ENCODE results near the gene GLIS1. TPM values are rescaled to one million over a fixed set of nuclear protein-coding genes. Genes with fewer than 3 reads are reported as not detected.

The GLIS1 gene
- total and polyA plus RNA-seq, 10 of the 15 experiments (the other 5 are each of a cell fraction or from before 2014, with no cell fraction given) = not detected

- TF ChIP-seq, protein P1, sequence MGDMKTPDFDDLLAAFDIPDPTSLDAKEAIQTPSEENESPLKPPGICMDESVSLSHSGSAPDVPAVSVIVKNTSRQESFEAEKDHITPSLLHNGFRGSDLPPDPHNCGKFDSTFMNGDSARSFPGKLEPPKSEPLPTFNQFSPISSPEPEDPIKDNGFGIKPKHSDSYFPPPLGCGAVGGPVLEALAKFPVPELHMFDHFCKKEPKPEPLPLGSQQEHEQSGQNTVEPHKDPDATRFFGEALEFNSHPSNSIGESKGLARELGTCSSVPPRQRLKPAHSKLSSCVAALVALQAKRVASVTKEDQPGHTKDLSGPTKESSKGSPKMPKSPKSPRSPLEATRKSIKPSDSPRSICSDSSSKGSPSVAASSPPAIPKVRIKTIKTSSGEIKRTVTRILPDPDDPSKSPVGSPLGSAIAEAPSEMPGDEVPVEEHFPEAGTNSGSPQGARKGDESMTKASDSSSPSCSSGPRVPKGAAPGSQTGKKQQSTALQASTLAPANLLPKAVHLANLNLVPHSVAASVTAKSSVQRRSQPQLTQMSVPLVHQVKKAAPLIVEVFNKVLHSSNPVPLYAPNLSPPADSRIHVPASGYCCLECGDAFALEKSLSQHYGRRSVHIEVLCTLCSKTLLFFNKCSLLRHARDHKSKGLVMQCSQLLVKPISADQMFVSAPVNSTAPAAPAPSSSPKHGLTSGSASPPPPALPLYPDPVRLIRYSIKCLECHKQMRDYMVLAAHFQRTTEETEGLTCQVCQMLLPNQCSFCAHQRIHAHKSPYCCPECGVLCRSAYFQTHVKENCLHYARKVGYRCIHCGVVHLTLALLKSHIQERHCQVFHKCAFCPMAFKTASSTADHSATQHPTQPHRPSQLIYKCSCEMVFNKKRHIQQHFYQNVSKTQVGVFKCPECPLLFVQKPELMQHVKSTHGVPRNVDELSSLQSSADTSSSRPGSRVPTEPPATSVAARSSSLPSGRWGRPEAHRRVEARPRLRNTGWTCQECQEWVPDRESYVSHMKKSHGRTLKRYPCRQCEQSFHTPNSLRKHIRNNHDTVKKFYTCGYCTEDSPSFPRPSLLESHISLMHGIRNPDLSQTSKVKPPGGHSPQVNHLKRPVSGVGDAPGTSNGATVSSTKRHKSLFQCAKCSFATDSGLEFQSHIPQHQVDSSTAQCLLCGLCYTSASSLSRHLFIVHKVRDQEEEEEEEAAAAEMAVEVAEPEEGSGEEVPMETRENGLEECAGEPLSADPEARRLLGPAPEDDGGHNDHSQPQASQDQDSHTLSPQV (IDR thresholded peaks at IDR 0.05) = no peak
- TF ChIP-seq SMAD1 (IDR thresholded peaks at IDR 0.05; ENCODE audit: low read depth, partially characterized antibody) (no peak), MYB (IDR thresholded peaks at IDR 0.05; ENCODE audit: borderline replicate concordance, low read depth, low read length) (no peak), SIN3A (IDR thresholded peaks at IDR 0.05; ENCODE audit: low read depth, low read length) (no peak), GABPA (IDR thresholded peaks at IDR 0.05; ENCODE audit: low read depth) (no peak)
- TF ChIP-seq, protein P2, sequence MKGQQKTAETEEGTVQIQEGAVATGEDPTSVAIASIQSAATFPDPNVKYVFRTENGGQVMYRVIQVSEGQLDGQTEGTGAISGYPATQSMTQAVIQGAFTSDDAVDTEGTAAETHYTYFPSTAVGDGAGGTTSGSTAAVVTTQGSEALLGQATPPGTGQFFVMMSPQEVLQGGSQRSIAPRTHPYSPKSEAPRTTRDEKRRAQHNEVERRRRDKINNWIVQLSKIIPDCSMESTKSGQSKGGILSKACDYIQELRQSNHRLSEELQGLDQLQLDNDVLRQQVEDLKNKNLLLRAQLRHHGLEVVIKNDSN (IDR thresholded peaks at IDR 0.05; ENCODE audit: borderline replicate concordance, extremely low read length, insufficient read depth, low read depth, low read length) = no peak
Observed at GRCh38 chr1:53574621-53575020, 164.3 kb downstream of the GLIS1 start (continued).

- H3K9me3 ChIP-seq (replicated peaks; ENCODE audit: control insufficient read depth, insufficient read depth, low read length) = no peaks in the 10 kb centered on the region
- no peak overlapping the region for H3K4me3 ChIP-seq
- no peak for TF ChIP-seq IKZF2 (IDR thresholded peaks at IDR 0.05)
- no peak for TF ChIP-seq SREBF2 (IDR thresholded peaks at IDR 0.05; ENCODE audit: low read length)
- no peak for TF ChIP-seq GABPA (IDR thresholded peaks at IDR 0.05; ENCODE audit: low read depth)
- no peak for TF ChIP-seq ATF2 (IDR thresholded peaks at IDR 0.05; ENCODE audit: low read length)
- TF ChIP-seq PBX3 (IDR thresholded peaks at IDR 0.05; ENCODE audit: insufficient replicate concordance, low read depth, low read length) = no peak
- TF ChIP-seq, protein P3, sequence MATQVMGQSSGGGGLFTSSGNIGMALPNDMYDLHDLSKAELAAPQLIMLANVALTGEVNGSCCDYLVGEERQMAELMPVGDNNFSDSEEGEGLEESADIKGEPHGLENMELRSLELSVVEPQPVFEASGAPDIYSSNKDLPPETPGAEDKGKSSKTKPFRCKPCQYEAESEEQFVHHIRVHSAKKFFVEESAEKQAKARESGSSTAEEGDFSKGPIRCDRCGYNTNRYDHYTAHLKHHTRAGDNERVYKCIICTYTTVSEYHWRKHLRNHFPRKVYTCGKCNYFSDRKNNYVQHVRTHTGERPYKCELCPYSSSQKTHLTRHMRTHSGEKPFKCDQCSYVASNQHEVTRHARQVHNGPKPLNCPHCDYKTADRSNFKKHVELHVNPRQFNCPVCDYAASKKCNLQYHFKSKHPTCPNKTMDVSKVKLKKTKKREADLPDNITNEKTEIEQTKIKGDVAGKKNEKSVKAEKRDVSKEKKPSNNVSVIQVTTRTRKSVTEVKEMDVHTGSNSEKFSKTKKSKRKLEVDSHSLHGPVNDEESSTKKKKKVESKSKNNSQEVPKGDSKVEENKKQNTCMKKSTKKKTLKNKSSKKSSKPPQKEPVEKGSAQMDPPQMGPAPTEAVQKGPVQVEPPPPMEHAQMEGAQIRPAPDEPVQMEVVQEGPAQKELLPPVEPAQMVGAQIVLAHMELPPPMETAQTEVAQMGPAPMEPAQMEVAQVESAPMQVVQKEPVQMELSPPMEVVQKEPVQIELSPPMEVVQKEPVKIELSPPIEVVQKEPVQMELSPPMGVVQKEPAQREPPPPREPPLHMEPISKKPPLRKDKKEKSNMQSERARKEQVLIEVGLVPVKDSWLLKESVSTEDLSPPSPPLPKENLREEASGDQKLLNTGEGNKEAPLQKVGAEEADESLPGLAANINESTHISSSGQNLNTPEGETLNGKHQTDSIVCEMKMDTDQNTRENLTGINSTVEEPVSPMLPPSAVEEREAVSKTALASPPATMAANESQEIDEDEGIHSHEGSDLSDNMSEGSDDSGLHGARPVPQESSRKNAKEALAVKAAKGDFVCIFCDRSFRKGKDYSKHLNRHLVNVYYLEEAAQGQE (IDR thresholded peaks at IDR 0.05; ENCODE audit: low read depth, low read length) = no peak
- no peaks in the 10 kb centered on the region for H3K79me2 ChIP-seq (ENCODE audit: control insufficient read depth, insufficient read depth, low read length)
- no peak overlapping the region for H3K27ac ChIP-seq (ENCODE audit: control insufficient read depth, insufficient read depth)
- intact Hi-C loops (cut with micrococcal nuclease; ENCODE audit: unreplicated experiment) = no loop called here
- FAIRE-seq (no peak), ATAC-seq (no peak), DNase-seq (ENCODE audit: low read depth, low spot score) (no peak)
- WGBS (ENCODE audit: insufficient coverage, insufficient replicate concordance, low lambda C conversion rate, missing lambda C conversion rate) = 30% methylated on average over 4 of the region's 4 CpGs
- no peaks in the 10 kb centered on the region for H3K36me3 ChIP-seq (ENCODE audit: control insufficient read depth in 2 of 2, insufficient read depth in 2 of 2, low read length in 1 of 2)
- no peak overlapping the region for H2AFZ ChIP-seq (ENCODE audit: control insufficient read depth, low read depth, low read length)
- no peaks in the 10 kb centered on the region for H3K4me1 ChIP-seq (ENCODE audit: control insufficient read depth, insufficient read depth, low read length)
- SMC1A ChIA-PET (ENCODE audit: uncharacterized antibody, unreplicated experiment) = no interaction called here
- no peak overlapping the region for H3K9ac ChIP-seq (ENCODE audit: control insufficient read depth, insufficient read depth, low read length)
- H3K27me3 ChIP-seq (replicated peaks in 1 of 2; ENCODE audit: control insufficient read depth in 2 of 2, insufficient read depth in 2 of 2, low read length in 1 of 2) = peaks cover 3% of the 10 kb centered on the region in 2 experiments
- H4K20me1 ChIP-seq (ENCODE audit: control insufficient read depth, insufficient read depth) = no peaks in the 10 kb centered on the region
- CTCF ChIA-PET = no interaction called here
- POLR2A ChIA-PET = no interaction called here
- no TSS peak for BruUV-seq (replicated peaks)
- RAD21 ChIA-PET (ENCODE audit: unreplicated experiment) = no interaction called here
- in situ Hi-C loops (cut with MboI) = no loop called here
- H3K4me2 ChIP-seq (ENCODE audit: control insufficient read depth, insufficient read depth) = no peak overlapping the region
Observed at GRCh38 chr1:53573931-53574330, 165.0 kb downstream of the GLIS1 start.

Measured in GM12878 (cell line).